MCF 10A (cell line): Measurements from ENCODE around the gene MUC5AC. TPM values are rescaled to one million over a fixed set of nuclear protein-coding genes. Genes with fewer than 3 reads are reported as not detected.

Experiments used
- BruUV-seq: library from RNA; stranded (reverse); fragments of 400-500 nt; replicated peaks from 2 replicates; lab custom pipeline; 2021; lab: Mats Ljungman, UMichigan
- CTCF ChIA-PET: fragments of 300-600 bp; sonication (Branson Sonifier 250); formaldehyde crosslinking; extraction: SDS; loops from one replicate; lab custom pipeline; 2021; ENCODE audit warnings: antibody characterized with exemption, inconsistent platforms; lab: Yijun Ruan, JAX
- POLR2A ChIA-PET: fragments of 300-600, 350-650 bp; sonication (Branson Sonifier 250); formaldehyde crosslinking; extraction: SDS; loops from one replicate; lab custom pipeline; 2020; ENCODE audit warnings: antibody characterized with exemption, inconsistent platforms; lab: Yijun Ruan, JAX
- DNase-seq: peaks from one replicate; pipeline ENCODE4 v3.0.0-alpha.2; 2018; ENCODE audit not compliant: unreplicated experiment
- H3K27ac Mint-ChIP-seq: one replicate; pipeline ENCODE4 v1.8.0; 2022; ENCODE audit warnings: mild to moderate bottlenecking, low read depth, mixed read lengths; ENCODE audit not compliant: unreplicated experiment
- H3K27me3 Mint-ChIP-seq: one replicate; pipeline ENCODE4 v1.8.0; 2022; ENCODE audit warnings: mixed read lengths; ENCODE audit not compliant: insufficient read depth, unreplicated experiment
- H3K36me3 Mint-ChIP-seq: one replicate; pipeline ENCODE4 v1.8.0; 2022; ENCODE audit warnings: mild to moderate bottlenecking, moderate library complexity, mixed read lengths; ENCODE audit not compliant: insufficient read depth, unreplicated experiment
- H3K4me1 Mint-ChIP-seq: one replicate; pipeline ENCODE4 v1.8.0; 2022; ENCODE audit warnings: mixed read lengths; ENCODE audit not compliant: insufficient read depth, unreplicated experiment
- H3K4me3 Mint-ChIP-seq: one replicate; pipeline ENCODE4 v1.8.0; 2022; ENCODE audit warnings: mild to moderate bottlenecking, moderate library complexity, mixed read lengths; ENCODE audit not compliant: unreplicated experiment
- H3K9me3 Mint-ChIP-seq: one replicate; pipeline ENCODE4 v1.8.0; 2022; ENCODE audit warnings: mixed read lengths; ENCODE audit not compliant: unreplicated experiment
- CTCF ChIP-seq: fragments of 200-600 bp; IDR thresholded peaks from one replicate; pipeline ENCODE4 v1.8.0; 2022; ENCODE audit warnings: antibody characterized with exemption, mild to moderate bottlenecking; ENCODE audit not compliant: unreplicated experiment
- intact Hi-C: fragments of 100-400 bp; cut with micrococcal nuclease; formaldehyde crosslinking; loops from 2 replicates; pipeline ENCODE4 v1.14.1; 2022
- total RNA-seq: library from RNA; stranded (reverse); gene quantifications from 2 replicates; pipeline ENCODE4 v1.2.3, GENCODE V29; 2022

MUC5AC gene
- total RNA-seq, 1 experiment from 2014 or later = not detected

DNA sequence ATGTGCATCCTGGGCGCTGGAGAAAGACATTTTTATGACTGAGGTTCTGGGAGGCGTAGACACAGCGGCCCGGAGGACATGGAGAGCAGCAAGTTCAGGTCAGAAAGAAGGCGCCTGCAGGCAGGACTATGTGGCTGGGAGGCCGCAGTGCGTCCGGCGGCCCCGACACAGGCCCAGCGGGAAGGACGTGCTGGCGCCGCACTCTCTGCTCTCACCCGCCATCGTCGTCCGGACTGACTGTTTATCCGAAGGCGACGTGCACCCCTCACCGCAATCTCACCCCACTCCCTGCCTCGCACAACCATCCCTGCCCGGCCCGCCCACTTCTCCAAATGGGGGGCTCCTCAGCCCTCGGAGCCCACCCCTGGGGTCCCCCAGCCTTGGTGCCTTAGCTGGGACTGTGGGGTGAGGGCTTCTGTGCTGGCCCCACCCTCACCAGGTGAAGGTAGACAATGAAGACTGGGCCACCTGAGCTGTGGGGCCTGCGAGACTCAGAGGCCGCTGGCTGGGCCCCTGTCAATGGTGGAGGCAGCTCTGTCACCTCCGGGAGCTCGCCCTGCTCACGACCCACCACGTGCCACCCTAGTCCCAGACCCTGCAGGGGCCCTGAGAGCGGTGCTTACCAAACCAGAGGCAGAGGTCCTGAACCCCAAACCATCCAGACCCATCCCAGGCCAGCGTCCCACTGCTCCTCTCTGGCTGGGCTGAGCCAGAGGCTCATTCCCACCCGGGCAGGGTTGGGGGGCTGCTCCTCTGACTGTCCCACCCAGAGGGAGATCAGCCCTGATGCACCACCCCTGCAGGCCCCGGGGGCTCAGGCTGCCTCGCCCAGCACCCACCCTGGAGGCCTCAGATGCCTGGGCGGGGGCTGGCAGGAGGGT is 48.9 kb downstream of the MUC5AC start:
- intact Hi-C loops = loop anchor here (10.0 kb wide), 1 partner anchor 92 kb away; no protein-coding TSS in a partner anchor
- CTCF ChIA-PET = interaction anchor here (1.2 kb wide), 1 partner anchor 56 kb away, joined by 3 read pairs; no protein-coding TSS in a partner anchor
- TF ChIP-seq CTCF = no peak
- Mint-ChIP-seq H3K27ac (no peak overlapping the region), H3K4me1 (no peaks in the 10 kb centered on the region), H3K27me3 (peaks cover 11% of the 10 kb centered on the region), H3K4me3 (no peak overlapping the region), H3K9me3 (peaks cover 5% of the 10 kb centered on the region), H3K36me3 (no peaks in the 10 kb centered on the region)
- POLR2A ChIA-PET = no interaction called here
- DNase-seq = no peak
- BruUV-seq = no TSS peak

DNA sequence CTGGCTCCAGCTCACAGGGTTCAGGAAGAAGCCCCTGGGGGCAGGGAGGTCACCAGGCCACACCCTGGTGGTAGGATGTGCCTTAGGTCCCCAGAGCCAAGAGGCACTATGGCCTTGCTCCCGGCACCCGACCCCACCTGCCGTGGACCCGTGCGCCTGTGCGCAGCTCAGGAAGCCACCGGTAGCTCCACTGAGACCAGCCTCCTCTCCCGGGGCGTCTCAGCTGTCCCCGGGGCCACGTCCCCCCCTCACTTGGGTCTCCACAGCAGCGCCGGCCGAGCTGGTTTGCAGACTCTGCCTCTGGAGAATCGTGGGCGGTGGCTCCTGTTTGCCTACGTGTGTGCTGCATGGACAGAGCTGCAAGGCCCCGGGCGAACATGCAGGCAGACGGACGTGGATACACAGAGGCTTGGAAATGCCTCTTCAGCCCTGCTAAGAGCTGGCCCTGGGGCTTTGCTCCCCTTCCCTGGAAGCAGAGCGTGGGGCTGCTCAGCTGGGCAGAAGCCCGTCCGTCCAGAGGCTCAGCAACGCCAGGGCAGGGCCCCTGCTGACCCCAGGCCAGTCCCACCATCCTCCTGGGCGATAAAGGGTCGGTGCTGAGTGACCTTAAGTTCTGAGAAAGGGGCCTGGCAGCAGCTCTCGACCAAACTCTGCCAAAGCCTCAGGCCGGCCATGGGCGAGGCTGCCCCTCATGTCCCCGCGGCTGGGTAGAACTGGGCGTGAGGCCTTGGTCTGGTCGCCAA is 49.8 kb downstream of the MUC5AC start:
- Mint-ChIP-seq H3K4me3 (no peak overlapping the region), H3K9me3 (peaks cover 13% of the 10 kb centered on the region), H3K27me3 (peaks cover 20% of the 10 kb centered on the region), H3K36me3 (no peaks in the 10 kb centered on the region), H3K4me1 (no peaks in the 10 kb centered on the region), H3K27ac (no peak overlapping the region)
- no peak for DNase-seq
- intact Hi-C loops = loop anchor here (10.0 kb wide), 1 partner anchor 93 kb away; no protein-coding TSS in a partner anchor
- CTCF ChIA-PET = interaction anchor here (0.9 to 1.2 kb wide), 2 partner anchors 11 to 55 kb away, joined by 3 read pairs; no protein-coding TSS in a partner anchor
- BruUV-seq = no TSS peak
- POLR2A ChIA-PET = no interaction called here
- no peak for TF ChIP-seq CTCF

- no peak for DNase-seq
- no peaks in the 10 kb centered on the region for H3K36me3 Mint-ChIP-seq
- CTCF ChIA-PET = interaction anchor here (0.9 to 1.2 kb wide), 2 partner anchors 10 to 55 kb away, joined by 3 read pairs; no protein-coding TSS in a partner anchor
- no peaks in the 10 kb centered on the region for H3K4me1 Mint-ChIP-seq
- H3K27me3 Mint-ChIP-seq = peaks cover 25% of the 10 kb centered on the region
- TF ChIP-seq CTCF = no peak
- POLR2A ChIA-PET = no interaction called here
- H3K27ac Mint-ChIP-seq = no peak overlapping the region
- no TSS peak for BruUV-seq
- no peak overlapping the region for H3K4me3 Mint-ChIP-seq
- peaks cover 13% of the 10 kb centered on the region for H3K9me3 Mint-ChIP-seq
- intact Hi-C loops = loop anchor here (10.0 kb wide), 1 partner anchor 93 kb away; no protein-coding TSS in a partner anchor
These were observed 50.3 kb downstream of the MUC5AC start for GRCh38 chr11:1208144-1208393.
